GM18868 (cell line): ENCODE measurements around the gene ANKMY2.
A peak's percentile ranks its signal among the peaks of the same experiment; 100 is the strongest.
"Not testable (repeated sequence)": the region's sequence is repeated elsewhere in the genome, so short reads cannot be mapped to it uniquely, and the experiment has no call there.

ENCODE experiments used
- ATAC-seq: cut with Tn5 transposase; IDR thresholded peaks from one replicate; pipeline ENCODE4 v1.9.1; 2021; ENCODE audit warnings: mild to moderate bottlenecking, moderate library complexity; ENCODE audit not compliant: unreplicated experiment

The ANKMY2 gene

DNA sequence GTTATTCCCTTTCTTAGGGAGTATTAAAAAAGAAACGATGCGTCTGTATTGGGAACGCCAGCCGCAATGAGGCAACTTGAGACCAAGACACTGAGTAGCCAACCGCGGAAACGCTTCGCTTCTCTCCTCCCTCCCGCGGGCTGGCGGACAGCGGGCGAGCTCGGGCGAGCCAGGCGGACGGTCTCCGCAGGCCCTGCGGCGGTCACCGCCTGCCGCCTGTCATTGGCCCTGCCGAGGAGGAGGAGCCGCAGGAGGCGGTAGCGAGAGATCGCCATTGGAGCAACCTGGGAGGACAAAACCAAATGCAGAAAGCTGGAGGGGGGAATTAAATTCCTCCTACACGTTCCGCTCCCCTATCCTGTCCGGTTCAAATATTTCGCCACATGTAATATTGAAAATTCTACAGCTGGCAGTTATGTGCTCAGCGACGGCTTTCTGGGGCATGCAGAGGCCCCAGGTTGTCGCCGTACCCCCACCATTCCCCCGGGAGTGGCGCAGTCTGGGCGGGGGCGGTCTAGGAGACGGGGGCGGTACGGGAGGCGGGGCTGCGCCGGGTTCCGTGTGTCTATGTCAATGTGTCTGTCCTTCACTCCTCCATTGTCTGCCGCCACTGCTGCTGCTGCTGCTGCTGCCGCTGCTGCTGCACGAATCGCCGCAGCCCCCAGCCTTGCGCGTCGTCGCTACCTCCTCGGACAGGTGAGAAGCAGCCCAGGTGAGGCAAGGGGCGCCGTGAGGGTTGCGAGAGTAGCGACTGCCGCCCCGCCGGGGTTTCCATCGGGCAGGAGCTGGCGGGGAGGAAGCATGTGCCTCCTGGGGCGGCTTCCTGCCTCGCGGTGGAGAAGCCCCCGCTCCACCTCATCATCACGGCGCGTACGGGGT, at the start of gene ANKMY2, which contains the start of gene BZW2:
Gene ANKMY2 (minus strand): TSS at position 162 of the 879 bp plus-strand sequence. CDS start 181 bp downstream, outside the sequence.
Gene BZW2 (plus strand): TSS at position 589 of the 879 bp plus-strand sequence. CDS start 19,263 bp downstream, outside the sequence.
- peak; percentile 93 for ATAC-seq

DNA sequence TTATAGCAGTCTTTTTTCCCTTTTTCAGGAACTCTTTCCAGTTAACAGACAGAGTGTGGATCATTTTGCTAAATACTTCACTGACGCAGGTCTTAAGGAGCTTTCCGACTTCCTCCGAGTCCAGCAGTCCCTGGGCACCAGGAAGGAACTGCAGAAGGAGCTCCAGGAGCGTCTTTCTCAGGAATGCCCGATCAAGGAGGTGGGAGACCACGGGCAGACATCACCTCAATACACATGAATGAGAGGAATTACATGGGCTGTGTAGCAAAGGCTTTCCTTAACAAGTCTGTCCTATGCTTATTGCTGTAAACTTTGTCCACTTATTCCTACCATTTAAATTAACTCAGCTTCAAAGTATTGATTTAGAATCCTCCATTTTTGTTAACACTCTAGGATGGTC, 49.3 kb upstream of the ANKMY2 start:
- no peak for ATAC-seq

DNA sequence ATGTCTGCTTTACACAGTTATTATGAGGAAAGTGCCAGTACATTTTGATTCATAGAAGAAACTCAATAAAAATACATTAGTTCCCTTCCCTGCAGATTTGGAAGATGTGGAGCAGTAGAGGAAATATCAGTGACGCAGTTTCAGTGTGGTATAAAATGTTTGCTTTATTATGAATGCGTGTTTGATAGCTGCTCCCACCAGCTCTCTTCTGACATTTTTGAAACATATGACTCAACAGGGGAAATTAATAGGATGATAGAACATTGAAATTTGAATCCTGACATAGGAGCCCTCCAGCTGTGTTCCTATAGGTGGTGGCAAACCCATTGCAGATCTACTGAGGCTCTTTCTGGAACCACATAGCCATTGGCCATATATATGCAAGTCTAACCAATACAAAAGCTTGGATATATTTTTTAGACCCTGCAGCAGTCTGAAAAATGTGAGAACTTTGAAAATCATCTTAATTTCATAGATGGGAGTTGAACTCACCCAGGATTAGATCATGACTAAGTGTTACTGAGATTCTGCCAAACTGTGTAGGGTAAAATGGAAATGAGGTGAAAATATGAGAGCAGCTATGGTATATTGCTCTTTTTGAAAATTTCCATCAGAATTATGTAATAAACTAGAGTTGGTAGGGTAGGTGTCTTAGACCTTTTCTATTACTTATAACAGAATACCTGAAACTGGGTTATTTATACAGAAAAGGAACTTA, 48.2 kb upstream of the ANKMY2 start:
- ATAC-seq = no peak

DNA sequence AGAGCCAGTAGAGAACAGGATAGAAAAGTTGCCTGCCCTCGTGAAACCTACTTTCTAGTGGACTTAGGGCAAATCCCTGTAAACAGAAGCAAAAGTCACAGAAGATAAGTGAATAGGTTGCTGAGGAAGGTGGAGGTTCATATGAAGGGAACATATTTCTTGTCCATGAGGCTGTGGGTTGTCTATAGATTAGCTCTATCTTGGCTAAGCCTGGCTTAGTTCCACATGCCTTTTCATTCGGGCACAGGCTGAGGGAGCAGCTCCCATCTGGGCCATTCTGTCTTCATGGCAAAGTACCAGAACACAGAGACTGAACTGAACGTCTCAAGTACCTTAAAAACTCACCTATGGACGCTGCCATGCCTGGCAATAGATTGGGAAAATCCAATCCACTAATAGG, 45.7 kb upstream of the ANKMY2 start:
- ATAC-seq = no peak

DNA sequence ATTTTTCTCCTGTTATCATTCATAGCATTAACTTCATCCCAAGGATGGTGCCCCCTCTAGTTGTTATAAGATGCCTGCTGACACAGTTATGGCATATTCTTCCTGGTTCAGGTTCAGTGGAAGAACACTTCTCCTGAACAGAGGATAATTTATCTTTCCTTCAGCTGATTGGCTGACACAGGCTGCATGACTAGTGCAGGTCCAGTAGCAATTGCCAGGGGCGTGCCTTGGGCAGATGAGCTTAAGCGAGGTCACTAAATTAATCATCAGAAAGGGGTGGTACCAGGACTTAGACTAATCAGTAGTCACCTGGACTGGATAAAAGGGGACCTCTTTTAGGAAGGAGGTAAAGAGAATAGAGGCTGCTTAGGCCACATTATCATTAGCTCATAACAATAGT, 42.7 kb upstream of the ANKMY2 start:
- no peak for ATAC-seq

DNA sequence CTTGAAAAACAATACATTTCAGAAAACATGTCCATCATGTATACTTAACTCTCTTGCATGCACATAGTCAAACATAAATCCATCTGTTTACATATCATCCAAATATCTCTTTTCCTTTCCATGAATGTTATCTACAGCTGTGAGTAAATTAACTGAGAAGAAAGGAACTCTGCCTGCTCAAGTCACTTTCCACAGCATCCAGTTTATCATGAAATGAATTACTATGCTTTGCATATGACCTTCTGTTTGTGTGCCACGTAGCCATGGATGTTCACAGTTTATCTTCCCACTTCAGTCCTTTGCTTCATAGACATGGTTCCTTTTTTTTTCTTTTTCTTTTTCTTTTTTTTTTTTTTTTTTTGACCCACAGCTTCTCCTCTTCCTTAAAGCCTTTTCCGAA, 40.0 kb upstream of the ANKMY2 start:
- ATAC-seq = no peak

DNA sequence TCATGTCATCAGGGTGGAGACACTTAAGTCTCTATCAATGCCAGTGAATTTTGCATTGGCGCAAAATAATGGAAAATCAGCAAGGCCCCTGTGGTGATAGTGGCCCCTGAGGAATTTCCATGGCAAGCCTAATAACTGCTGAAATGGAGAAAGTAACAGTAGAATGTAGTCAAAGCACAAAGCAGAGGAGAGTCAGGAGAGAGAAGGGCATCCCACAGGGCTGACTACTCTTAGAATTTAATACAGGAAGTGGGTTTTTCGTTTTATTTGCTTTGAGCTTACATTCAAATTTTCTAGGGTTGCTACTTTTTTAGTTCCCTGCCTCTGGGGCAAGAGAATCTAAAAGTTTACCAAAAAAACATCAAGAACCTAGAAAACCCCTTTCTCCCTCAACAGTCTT, 39.4 kb upstream of the ANKMY2 start:
- ATAC-seq = no peak

DNA sequence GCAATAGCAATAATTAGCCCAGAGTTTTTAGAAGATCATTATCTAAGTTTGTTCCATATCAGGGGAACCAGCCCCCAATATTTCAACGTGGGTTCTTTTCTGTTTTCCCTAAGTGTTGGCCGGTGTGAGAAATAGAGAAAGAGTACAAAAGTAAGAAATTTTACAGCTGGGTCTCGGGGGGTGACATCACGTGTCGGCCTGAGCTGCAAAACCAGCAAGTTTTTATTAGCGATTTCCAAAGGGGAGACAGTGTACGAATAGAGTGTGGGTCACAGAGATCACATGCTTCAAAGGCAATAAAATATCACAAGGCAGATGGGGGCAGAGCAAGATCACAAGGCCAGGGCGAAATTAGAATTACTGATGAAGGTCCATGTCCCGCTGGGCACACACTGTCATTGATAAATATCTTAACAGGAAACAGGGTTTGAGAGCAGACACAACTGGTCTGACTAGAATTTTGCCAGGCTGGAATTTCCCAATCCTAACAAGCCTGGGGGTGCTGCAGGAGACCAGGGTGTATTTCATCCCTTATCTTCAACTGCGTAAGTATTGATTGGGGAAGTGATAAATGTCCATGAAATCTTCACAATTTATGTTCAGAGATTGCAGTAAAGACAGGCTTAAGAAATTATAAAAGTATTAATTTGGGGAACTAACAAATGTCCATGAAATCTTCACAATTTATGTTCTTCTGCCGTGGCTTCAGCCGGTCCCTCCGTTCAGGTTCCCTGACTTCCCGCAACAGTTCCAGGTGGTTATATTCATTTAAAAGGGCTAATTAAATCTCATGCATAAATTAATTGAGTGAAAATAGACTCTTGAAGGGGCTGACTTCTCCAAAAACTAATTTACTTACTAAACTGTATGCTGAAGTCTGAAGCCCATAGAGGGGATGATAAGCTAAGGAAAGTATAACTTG, 33.4 kb upstream of the ANKMY2 start:
- not testable (repeated sequence) for ATAC-seq

DNA sequence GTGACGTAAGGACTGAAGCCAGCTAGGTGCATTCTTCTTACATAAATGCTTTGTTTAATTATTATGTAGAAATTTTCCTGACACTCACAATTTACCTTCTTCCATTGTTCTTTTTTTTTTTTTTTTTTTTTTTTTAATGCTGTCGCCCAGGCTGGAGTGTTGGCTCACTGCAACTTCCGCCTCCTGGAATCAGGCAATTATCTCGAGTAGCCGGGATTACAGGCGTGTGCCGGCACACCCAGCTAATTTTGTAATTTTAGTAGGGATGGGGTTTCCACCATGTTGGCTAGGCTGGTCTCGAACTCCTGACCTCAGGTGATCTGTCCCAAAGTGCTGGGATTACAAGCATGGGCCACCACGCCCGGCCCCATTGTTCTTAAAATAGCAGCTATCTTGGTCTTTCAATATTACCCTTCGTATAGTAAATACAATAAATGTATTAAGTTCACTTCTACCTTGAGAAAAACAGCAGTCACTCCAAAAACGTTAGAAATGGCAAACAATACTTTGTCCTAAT, 32.5 kb upstream of the ANKMY2 start:
- ATAC-seq = no peak

DNA sequence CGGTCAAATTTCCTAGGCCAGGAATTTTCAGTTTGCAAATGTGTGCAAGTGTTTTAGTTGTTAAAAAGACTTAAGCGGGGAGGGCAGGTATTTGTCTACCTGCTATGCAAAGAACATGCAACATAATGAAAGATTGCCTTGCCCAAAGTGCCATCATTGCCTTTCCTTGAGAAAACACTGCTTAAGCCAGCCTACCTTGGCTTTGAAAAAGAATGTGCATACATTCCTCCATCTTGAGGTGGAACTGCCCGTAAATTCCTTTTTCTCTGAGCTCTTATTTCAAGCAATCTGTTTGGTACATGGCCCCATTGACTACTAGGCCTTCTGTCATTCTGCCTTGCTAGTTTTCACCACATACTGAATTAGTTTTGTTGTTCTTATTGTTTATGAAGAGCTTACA, 29.7 kb upstream of the ANKMY2 start:
- ATAC-seq = no peak

DNA sequence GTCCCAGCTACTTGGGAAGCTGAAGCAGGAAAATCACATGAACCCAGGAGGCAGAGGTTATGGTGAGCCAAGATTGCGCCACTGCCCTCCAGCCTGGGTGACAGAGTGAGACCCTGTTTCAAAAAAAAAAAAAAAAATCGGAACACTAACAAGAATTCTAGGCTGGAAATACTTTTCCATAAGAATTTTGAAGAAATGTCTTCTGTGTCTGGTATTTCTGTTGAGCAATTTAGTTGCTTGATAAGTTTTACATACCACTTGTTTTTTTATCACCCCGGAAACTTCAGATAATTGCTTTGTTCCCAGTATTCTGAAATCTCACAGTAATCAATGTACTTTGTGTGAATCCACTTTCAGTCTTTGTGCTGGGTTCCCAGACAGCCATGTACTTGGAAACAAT, 26.3 kb upstream of the ANKMY2 start:
- no peak for ATAC-seq

DNA sequence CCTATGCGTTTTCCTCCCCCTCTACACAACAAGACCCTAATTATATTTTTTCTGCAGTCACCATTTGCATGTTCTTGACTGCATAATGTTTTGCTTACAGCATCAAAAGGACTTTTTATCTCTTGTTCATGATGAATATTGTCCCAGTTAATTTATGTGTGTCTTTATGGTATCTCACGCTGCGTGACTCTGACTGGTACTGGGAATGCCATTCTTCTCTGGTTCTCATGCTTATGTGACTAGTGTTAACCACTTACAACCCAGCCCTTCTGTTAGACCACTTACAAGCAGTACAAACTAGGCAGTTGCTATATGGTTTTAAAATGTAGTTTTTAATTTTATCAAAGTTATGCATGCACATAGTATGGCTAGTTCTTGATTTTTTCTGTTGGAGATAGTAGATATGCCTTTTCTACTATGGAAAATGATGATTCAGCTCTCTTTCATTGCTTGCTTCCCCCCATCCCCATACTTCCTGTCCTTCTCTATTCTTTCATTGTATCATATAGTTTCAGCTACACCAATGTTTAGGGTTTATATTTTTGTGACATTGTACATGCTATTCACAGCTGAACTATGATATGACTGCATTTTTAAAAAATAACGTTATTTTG, 25.3 kb upstream of the ANKMY2 start:
- no peak for ATAC-seq

DNA sequence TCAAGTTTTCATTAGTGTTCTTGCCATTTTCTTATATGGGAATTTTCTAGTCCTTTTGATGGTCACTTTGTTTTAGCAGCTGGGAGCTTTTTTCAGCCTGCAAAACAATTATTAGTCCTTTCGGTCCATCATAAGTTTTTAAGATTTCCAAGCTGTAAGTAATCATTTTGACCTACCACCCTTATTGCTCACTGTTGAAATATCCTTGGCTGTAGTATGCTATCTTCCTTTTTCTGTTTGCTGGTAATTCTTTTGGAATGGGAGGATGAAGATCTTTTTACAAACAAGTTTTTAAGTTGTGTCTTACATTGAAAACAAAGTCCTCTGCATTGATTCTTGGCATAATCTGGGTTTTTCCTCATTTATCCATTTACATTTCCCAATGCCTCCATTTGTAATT, 24.5 kb upstream of the ANKMY2 start:
- no peak for ATAC-seq

DNA sequence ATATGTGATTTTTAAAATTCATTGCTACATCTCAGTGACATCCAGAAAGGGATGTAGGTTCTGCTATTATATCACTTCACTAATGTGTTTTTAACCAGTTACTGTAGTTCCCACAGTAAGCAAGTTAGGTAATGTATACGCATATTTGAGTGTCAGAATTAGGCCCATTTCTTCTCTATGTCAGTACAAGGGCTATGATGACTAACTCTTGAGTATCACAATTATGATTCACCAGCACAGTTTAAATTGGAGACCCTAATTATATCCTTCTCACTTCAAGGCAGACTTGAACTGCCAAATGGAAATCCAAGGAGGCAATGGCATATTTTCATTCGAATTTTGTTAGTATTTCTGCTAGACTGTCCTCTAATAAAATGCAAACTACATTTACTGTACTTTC, 24.0 kb upstream of the ANKMY2 start:
- ATAC-seq = no peak

DNA sequence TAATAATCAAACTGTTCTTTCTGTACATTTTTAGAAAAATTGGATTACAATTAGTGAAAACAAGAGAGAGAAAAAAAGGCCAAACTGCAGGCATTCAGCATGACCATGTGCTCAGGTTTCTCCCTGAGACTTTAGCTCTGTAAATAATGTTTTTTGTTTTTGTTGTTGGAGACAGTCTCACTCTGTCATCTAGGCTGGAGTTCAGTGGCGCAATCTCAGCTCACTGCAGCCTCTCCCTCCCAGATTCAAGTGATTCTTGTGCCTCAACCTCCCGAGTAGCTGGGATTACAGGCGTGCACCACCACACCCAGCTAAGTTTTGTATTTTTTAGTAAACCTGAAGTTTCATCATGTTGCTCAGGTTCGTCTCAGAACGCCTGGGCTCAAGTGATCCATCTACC, 23.4 kb upstream of the ANKMY2 start:
- ATAC-seq = no peak

DNA sequence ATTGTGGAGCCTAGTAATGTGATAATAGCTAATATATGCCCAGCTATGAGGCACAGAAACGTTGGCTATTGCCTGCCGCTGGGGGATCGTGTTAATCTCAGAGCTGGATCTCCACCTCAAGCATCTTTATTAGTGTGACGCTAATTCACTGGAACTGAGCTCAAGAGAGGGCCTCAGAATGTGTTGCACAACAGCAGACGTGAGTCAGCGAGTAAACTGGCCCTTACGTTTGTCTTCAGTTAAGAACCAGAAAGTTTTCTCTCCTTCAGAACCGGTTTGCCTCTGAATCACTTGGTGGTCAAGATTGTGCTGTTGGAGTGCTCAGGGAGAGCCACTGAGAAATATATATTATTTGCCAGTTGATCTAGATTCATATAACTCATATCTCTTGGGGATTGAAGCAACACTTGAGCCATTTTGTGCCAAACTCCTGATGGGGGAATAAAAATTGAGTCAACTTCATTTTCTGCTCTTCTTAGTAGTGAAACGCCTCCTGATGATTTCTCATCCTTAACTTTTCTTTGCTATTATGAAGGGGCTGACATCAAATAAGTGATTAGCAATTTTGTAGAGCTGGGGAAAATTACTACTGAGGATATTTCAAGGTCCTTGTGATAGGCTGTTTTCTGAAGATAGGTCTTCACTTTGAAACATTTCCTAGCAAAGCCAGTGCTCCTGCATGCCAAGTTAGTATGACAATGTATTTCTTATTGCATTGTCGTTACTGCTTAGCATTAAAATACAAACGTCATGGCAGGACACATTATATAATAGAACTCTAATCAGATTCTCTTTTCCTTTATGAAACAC, 22.7 kb upstream of the ANKMY2 start:
- no peak for ATAC-seq

DNA sequence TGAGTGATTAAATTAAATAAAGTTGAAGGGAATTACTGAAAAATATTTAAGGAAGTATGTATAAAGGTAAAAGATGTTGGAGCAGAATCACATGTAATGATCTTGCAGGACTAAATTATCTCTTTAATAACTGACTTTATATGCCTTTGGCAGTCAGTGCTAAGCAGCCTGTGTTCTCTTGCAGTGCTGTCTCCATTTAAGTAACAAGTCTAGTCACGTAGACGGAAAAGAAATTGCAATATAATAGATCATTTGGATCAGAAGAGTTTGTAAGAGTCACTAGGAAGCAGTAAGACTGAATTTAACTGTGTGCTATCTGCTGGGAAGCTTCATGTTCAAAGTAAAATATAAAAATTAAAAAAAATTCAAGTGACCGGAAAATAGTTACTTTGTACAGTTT, 21.8 kb upstream of the ANKMY2 start:
- ATAC-seq = no peak

DNA sequence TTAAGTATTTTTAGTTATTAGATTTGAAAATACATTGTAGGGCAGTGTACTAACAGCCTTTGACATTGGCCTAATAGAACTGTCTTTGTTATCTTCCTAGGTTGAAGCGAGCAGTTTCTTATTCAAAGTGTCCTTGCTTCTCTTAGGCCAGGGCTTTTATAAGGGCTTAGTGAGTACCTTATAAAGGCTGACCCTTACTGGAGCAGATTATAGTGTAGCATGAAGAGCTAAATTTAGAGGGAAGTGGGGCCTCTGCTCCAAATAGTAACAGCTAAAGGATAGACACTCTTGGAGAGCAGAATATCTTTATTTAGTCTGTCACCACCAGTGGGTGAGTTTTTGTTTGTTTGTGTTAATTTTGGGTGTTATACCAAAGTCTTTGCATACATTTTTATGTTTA, 16.4 kb upstream of the ANKMY2 start:
- ATAC-seq = no peak

DNA sequence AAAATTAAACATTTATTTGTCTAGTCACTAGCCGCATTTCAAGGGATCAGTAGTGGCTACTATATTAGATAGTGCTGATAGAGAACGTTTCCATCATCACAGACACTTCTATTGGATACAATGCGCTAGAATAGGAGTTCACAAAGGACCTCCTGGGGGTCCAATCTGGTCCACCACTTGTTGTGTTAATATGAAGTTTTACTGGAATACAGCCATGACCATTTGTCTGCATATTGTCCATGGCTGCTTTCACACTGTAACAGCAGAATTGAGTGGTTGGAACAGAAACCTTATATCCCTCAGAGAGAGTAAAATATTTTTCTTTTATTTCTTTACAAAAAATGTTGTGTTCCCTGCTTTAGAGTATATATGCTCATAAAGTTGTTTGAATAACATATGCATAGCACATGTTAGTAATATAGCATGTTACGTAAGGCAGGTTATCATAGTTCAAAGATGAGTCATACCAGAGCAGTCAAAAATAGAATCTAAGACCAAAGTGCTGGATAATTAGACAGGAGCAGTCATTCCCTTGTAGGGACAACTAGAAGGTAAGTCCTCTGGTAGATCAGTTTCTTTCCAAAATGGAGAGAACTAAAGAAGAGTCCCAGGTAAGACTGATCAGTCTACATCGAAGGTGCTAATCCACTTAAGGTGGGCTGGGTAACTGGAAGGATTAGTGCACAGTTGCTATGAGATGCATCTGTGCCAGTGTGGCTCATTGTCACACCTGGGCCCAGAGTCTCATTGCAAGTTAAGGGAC, 15.3 kb upstream of the ANKMY2 start:
- no peak for ATAC-seq
